Measurements from ENCODE around the gene TBRG4.

GRCh38 chr7:45106820-45107219 is 4.7 kb downstream of the TBRG4 start:
- TF ChIP-seq CTCF (IDR thresholded peaks at IDR 0.05): no peak
- no peak for TF ChIP-seq POLR2AphosphoS5 (IDR thresholded peaks at IDR 0.05)
- TF ChIP-seq POLR2A (IDR thresholded peaks at IDR 0.05): no peak
- TF ChIP-seq EP300 (IDR thresholded peaks at IDR 0.05): no peak
